Transverse colon (tissue), 4 donors: ENCODE results near the gene SUGCT.
"Not testable (repeated sequence)": the region's sequence is repeated elsewhere in the genome, so short reads cannot be mapped to it uniquely, and the experiment has no call there.

ENCODE experiments used
- CTCF ChIP-seq, 5 experiments: fragments of 200-600 bp in 3 of 5; fragments of 450-650 bp in 2 of 5; sonication (generic) in 3 of 5; IDR thresholded peaks; 1 replicate in 2 of 5; 2 replicates in 3 of 5; pipeline ENCODE4 v1.5.1; 2016 to 2017; ENCODE audit warnings: antibody characterized with exemption in 5 of 5, inconsistent platforms in 3 of 5, mild to moderate bottlenecking in 2 of 5, moderate library complexity in 1 of 5
- EP300 ChIP-seq: sonication (generic); formaldehyde crosslinking; IDR thresholded peaks from one replicate; pipeline ENCODE4 v1.6.1; 2017; ENCODE audit warnings: antibody characterized with exemption, low read depth
- POLR2A ChIP-seq: fragments of 450-650 bp; IDR thresholded peaks from one replicate; pipeline ENCODE4 v1.6.1; 2016; ENCODE audit warnings: antibody characterized with exemption, mild to moderate bottlenecking, moderate library complexity
- POLR2AphosphoS5 ChIP-seq, 3 donors: sonication (generic); formaldehyde crosslinking; IDR thresholded peaks; one replicate each; pipeline ENCODE4 v1.6.1; 2016; ENCODE audit warnings: antibody characterized with exemption in 3 of 3

- TF ChIP-seq POLR2AphosphoS5 (IDR thresholded peaks at IDR 0.05); CTCF (IDR thresholded peaks at IDR 0.05); EP300; POLR2A: not testable (repeated sequence)
Measured at GRCh38 chr7:40602351-40602750, 467.5 kb downstream of the SUGCT start.
